ENCODE measurements around the gene FKBP15.

The FKBP15 gene

DNA sequence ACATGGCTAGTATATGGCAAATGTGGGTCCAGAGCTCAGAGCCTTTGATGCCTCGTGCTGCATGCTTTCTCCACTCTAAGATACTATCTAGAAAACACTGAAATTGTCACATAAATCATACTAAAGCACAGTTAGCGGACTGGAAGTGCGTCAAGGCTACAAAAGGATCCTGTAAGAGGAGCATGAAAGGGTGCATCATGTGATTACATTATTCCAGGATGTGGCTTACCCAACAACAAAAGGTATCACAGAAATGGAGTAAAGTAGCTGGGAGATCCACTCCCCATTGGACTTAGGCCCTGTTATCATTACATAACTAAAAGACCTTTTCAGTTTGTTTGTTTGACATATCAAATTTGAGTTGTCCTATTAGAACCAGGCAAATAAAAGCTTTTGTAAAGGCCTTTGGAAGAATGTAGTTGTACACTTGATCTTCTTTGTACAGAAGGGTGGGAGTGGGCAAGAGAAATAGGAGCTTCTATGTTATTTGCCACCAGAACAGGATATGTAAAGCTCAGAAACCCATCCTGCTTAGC lies 7.1 kb upstream of the FKBP15 start:
- no peak for DNase-seq

DNA sequence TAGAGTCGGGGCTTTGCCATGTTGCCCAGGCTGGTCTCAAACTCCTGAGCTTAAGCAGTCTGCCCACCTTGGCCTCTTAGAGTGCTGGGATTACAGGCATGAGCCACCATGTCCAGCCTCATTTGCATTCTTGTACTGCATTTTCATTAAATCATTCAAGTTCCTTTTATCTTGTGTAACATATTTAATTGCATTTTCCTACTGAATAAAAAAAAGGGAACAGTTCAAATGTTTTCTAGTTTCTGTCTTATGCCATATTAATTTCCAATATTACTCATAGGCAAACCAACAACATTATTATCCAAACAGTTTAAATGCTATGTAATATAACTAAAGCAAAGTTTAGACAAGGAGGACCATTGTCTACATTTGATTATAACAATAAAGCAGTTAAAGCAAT lies 6.4 kb upstream of the FKBP15 start:
- no peak for DNase-seq

GRCh38 chr9:113223963-113224362 lies 2.9 kb upstream of the FKBP15 start:
- peak; percentile 27 for DNase-seq

- DNase-seq = peak; percentile 25
These were observed 1.4 kb upstream of the FKBP15 start for GRCh38 chr9:113222482-113222841.

DNA sequence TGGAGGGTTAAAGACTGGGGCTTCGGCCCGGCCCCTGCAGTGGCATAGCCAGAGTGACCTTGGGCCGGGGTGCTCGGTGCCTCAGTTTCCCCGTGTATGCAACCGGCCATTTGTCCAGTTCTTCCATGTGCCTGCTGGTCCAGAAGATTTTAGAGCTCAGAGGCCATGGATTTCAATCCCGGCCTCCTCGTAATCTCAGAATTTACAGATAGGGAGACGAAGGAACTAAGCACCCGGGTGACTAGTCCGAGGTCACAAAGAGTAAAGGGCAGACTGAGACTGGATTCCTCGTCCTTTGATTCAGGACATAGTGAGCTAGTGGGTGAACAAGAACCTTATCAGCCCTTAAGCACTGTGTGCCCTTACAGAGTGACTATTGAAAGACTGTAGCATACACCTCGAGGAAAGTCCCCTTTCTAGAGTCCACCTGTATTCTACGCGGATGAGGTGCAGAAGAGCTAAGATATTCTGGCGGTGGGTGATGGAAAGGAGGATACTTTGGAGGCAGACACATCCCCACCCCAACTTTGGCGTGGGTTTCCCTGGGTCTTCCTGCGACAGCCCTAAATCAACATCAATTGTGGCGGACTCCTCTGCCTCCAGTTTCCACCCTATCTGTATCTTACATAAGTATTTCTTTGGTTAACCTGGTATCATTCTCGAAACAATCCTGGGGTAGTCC lies 864 bp upstream of the FKBP15 start:
- no peak for DNase-seq

GRCh38 chr9:113220467-113221002 lies 542 bp downstream of the FKBP15 start:
- no peak for DNase-seq

DNA sequence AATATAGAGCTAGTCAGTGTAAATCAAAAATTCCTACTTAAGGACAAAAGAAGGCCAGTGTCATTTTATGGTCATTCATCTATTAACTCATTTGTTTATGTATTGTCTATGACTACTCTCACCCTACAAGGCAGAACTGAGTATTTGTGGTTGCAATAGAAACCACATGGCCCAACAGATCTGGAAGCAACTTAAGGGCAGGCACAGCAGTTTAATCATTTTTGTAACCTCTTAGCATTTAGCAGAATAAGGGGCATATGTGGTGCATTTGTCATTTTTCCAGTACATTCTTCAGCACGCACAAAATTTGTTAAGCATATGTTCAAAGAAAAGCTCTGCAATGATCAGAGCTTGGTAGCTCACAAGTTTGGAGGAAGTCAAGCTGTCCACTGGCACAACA lies 1.1 kb downstream of the FKBP15 start:
- peak; percentile 57 for DNase-seq

DNA sequence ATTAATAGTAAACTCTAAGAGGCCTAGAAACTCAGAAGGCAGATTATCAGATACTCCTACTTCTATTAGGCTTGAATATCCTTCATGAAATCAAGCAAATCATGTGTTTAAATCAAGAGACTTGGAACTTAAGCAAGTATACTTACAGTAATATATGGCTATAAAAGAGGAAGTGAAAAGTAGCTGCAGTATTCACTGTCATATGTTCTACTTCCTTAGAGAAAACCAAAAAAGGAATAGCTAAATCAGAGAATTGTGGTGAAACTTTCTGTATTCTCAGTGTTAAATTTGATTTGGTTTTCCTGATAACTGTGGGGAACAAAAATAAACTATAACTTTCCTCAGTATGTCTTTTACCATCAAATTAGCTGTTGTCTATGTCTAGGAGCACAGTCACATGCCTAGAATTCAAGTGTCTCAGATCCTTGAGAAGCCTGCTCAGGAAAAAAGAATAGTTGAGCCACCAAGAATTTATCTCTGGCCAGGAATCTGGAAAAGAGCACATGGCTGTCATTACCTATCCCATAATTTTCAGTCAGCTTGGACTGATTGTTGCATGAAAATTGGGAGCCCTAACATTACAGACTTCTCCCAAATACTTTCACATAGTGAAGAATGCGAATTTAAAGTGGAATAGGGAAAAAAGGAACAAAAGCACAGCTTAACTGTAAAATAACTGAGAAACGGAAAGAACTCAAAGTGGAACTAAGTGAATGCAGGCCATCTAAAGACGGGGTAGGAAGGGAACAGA lies 1.7 kb downstream of the FKBP15 start:
- DNase-seq = no peak

DNA sequence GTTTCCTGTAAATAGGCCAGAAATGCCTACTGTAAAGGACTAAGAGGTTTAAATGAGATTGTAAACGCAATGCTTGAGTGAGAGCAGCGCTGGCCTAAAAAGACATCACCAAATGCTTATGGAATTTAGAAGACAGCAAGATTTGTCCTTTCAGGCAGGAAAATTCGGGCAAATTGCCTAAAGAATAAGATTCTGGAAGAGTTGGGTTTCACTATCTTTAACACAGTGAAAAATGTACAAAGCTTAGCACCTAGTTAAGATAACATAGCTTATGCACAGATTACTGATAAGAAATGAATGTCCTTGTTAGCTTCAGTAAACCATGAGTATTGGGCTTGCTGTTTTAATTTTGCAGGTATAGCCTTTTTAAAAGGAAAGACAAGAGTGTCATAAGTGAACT lies 4.7 kb downstream of the FKBP15 start:
- DNase-seq = no peak

DNA sequence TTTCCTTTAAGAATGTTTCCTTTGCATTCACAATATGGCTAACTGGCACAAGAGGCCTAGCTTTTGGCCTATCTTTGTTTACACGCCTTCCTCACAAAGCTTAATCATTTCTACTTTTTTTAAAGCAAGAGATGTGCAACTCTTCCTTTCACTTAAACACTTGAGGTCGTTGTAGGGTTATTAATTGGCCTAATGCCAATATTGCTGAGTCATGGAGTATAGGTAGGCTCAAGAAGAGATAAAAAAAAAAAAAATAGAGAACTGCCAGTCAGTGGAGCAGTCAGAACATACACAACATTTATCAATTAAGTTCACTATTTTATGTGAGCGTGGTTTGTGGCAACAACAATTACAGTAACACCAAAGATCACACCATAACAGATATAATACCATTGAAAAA lies 5.9 kb downstream of the FKBP15 start:
- DNase-seq = no peak

GRCh38 chr9:113210815-113211214 lies 10.3 kb downstream of the FKBP15 start:
- no peak for DNase-seq

DNA sequence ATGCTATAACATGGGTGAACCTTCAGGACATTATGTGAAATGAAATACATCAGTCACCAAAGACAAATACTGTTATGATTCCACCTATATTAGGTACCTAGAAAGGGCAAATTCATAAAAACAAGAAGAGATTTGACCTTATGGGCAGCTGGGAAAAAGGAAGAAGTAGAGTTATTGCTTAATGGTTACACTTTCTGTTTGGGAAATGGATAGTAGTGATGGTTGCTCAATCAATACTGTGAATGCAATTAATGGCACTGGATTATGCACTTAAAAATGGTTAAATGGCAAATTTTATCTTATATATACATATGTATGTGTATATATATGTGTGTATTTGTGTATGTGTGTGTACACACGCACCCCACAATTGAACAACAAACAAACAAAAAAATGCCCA lies 15.2 kb downstream of the FKBP15 start:
- DNase-seq = no peak

DNA sequence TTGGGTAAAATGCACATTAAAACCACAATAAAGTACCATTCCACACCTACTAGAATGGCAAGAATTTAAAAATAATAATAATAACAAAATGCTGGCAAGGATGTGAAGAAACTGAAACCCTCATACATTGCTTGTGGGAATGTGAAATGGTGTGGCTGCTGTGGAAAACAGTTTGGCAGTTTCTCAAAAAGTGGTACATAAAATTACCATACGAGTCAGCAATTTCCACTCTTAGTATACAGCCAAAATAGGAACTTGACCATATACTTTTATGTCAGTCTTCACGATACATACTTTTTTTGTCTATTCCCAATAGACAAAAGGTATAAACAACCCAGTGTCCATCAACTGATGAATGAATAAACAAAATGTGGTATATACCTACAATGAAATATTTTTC lies 15.6 kb downstream of the FKBP15 start:
- no peak for DNase-seq

GRCh38 chr9:113199683-113200329 lies 21.3 kb downstream of the FKBP15 start:
- no peak for DNase-seq

- DNase-seq = no peak
These were observed 28.6 kb downstream of the FKBP15 start for GRCh38 chr9:113192455-113192854.

- peak; percentile 91 for DNase-seq
These were observed 33.0 kb downstream of the FKBP15 start for GRCh38 chr9:113187929-113188595.

- no peak for DNase-seq
These were observed 34.8 kb downstream of the FKBP15 start for GRCh38 chr9:113186137-113186755.

DNA sequence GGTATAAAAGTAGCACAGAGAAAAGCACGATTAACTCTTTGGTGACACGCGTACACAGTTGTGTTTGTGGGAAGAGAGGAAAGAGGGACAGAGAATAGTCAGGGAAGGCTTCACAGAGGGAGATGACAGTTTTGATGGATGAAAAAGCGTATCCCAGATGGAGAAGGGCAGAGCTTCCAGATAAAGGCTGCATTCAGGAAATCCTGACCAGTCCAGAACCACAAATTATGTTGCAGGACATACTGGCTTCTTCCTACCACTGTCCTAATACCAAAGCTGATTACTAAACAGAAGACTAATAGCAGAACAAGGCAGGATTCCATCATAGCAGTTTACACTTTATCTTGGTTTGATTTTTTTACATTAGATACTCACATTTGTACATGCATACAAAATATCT lies 35.8 kb downstream of the FKBP15 start:
- no peak for DNase-seq

DNA sequence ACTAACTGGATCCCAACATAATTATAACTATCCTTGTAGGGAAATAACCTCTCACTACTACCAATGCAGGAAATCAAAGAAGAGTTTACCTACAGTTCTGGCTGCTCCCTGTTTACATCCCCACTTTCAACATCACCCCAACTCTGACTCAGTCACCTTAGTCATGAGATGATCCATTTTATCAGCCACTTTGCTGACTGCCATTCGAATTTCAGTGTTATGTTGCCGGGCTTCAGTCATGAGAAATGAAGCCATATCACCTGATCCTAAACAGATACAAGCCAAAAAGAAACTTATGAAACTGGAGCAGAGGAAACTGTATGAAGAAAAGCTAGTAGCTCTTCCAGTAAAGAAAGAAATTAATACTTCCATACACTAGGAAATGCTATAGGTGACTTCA lies 36.5 kb downstream of the FKBP15 start:
- no peak for DNase-seq

DNA sequence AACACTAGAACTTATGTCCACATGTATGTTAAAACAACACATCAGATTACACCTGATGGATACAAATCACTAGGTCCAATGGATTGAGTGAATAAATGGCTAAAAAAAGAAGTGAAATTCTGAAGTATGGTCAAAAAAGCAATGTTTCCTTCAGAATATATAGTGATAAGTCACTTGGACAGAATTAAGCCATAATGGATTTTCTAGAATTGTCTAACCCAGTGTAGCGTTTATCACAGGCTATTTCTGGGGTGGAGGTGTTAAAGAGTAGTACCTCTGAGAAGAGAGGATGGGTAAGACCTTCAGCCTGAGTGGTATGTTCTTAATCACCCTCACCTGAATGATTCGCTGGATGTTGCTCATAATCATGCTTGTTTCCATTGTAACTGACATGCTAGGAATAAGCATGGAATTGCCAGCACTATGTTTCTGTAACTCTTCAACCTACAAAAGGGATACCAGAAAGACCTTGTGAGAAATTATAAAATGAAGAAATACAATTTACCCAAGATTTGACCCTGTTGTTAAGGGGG lies 37.1 kb downstream of the FKBP15 start:
- no peak for DNase-seq

- DNase-seq = no peak
These were observed 39.9 kb downstream of the FKBP15 start for GRCh38 chr9:113181165-113181564.

GRCh38 chr9:113179839-113180238 lies 41.2 kb downstream of the FKBP15 start:
- DNase-seq = no peak

Measured in fibroblast of skin of back (primary cell).